ENCODE measurements around the gene TMEM196. TPM values are rescaled to one million over a fixed set of nuclear protein-coding genes. Genes with fewer than 3 reads are reported as not detected.

Gene TMEM196
- total RNA-seq, 1 experiment from 2014 or later, result not detected

GRCh38 chr7:19705663-19706062, 67.8 kb downstream of the TMEM196 start:
- Histone ChIP-seq H4K20me1 (ENCODE audit: control insufficient read depth, insufficient read depth, insufficient read length) (no peaks in the 10 kb centered on the region), H3K14ac (ENCODE audit: insufficient read depth, low read length) (no peak overlapping the region), H3K23ac (ENCODE audit: insufficient read length, low read depth, low read length) (no peak overlapping the region), H2BK20ac (ENCODE audit: low read depth, low read length, poor library complexity, severe bottlenecking) (no peak overlapping the region), H2BK12ac (ENCODE audit: insufficient read length, low read depth, low read length) (no peak overlapping the region), H3K27ac (ENCODE audit: insufficient read length, low read depth, low read length) (no peak overlapping the region), H3K18ac (ENCODE audit: insufficient read length, low read depth, low read length) (no peak overlapping the region), H3K23me2 (ENCODE audit: insufficient read length, low read depth, low read length, poor library complexity, severe bottlenecking) (no peaks in the 10 kb centered on the region), H2BK5ac (ENCODE audit: insufficient read length, low read length) (no peak overlapping the region), H3K9ac (ENCODE audit: extremely low read depth, insufficient read length, low read length) (no peak overlapping the region), H3K4ac (ENCODE audit: low read depth, low read length) (no peak overlapping the region), H4K8ac (replicated peaks; ENCODE audit: insufficient read length, low read depth, low read length) (no peak overlapping the region), H3K4me1 (ENCODE audit: insufficient read depth, low read length) (peaks cover 4% of the 10 kb centered on the region; the same call in 1 of the 2 replicates), H2AFZ (ENCODE audit: low read length) (no peak overlapping the region), H4K5ac (ENCODE audit: insufficient read length, low read depth, low read length) (no peak overlapping the region), H3K4me2 (ENCODE audit: insufficient read depth, insufficient read length, low read length) (no peak overlapping the region), H2BK120ac (ENCODE audit: low read depth, low read length, poor library complexity, severe bottlenecking) (no peak overlapping the region), H3K79me2 (ENCODE audit: insufficient read depth, low read length) (peaks cover 12% of the 10 kb centered on the region; the same call in 1 of the 2 replicates), H4K91ac (ENCODE audit: insufficient read length, low read depth, low read length) (no peak overlapping the region), H2AK5ac (ENCODE audit: insufficient read length, low read length) (no peak overlapping the region), H3K56ac (ENCODE audit: insufficient read length, low read depth, low read length) (no peak overlapping the region), H3K27me3 (ENCODE audit: insufficient read depth, low read length) (no peaks in the 10 kb centered on the region), H3K9me3 (ENCODE audit: control insufficient read depth, low read depth, low read length) (no peaks in the 10 kb centered on the region), H2BK15ac (ENCODE audit: low read depth, low read length) (no peak overlapping the region), H3T11ph (ENCODE audit: low read length) (no peak overlapping the region), H3K79me1 (ENCODE audit: insufficient read depth, low read depth, low read length, poor library complexity, severe bottlenecking) (peaks cover 2% of the 10 kb centered on the region)
- H3K4me3 Mint-ChIP-seq, result no peak overlapping the region
- H3K36me3 Mint-ChIP-seq (ENCODE audit: insufficient read depth in 1 of 3, low read depth in 3 of 3), result peaks cover 0 to 10% (median 7%) of the 10 kb centered on the region in 3 experiments; a peak in 4 of 7 replicates
- WGBS (ENCODE audit: extremely low coverage, insufficient read length, low lambda C conversion rate), result no CpG with 5 or more reads among the region's 2 CpGs
- no peaks in the 10 kb centered on the region for H3K9me3 Mint-ChIP-seq
- no peak for DNase-seq
- peaks cover 4% of the 10 kb centered on the region for H3K27me3 Mint-ChIP-seq (ENCODE audit: low read depth)
- peak overlapping the region in 2 of 3 experiments; percentile 2 to 56; a peak in 2 of 7 replicates for H3K27ac Mint-ChIP-seq
- no peak for TF ChIP-seq CTCF (conservative IDR thresholded peaks at IDR 0.05)
- H3K4me1 Mint-ChIP-seq, result peaks cover 35 to 47% of the 10 kb centered on the region in 2 experiments

All from H9 (cell line).